Measurements from ENCODE around the gene IGF2BP3. TPM values are rescaled to one million over a fixed set of nuclear protein-coding genes. Genes with fewer than 3 reads are reported as not detected.

The IGF2BP3 gene
- polyA plus RNA-seq, 1 donor (not counting 4 experiments of a cell fraction or from before 2014, with no cell fraction given): 22.3 TPM

DNA sequence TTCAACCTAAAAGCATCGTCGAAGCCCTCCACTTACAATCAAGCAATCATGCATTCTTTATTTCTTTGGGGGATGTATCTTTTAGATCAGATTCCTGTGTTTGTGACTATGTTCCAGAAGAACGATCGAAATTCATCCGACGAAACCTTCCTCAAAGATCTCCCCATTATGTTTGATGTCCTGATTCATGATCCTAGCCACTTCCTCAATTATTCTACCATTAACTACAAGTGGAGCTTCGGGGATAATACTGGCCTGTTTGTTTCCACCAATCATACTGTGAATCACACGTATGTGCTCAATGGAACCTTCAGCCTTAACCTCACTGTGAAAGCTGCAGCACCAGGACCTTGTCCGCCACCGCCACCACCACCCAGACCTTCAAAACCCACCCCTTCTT lies 209.9 kb downstream of the IGF2BP3 start:
- dilution Hi-C loops (cut with MboI; ENCODE audit: extremely low pct_ligation_motif_present, low sequenced_read_pairs): no loop called here
- H3K36me3 ChIP-seq (ENCODE audit: control insufficient read depth in 2 of 2, extremely low read depth in 1 of 2, insufficient read depth in 2 of 2, low read length in 2 of 2): peaks cover 0 to 9% of the 10 kb centered on the region in 2 experiments
- H3K27ac ChIP-seq (ENCODE audit: control insufficient read depth, insufficient read depth, low read length): no peak overlapping the region
- H3K79me2 ChIP-seq (ENCODE audit: control insufficient read depth, insufficient read depth, low read length): no peaks in the 10 kb centered on the region
- H3K9me1 ChIP-seq (ENCODE audit: control insufficient read depth, extremely low read depth, insufficient read depth, low read length): no peaks in the 10 kb centered on the region
- no peak for TF ChIP-seq EZH2 (IDR thresholded peaks at IDR 0.05; ENCODE audit: low read length)
- TF ChIP-seq, protein P1, sequence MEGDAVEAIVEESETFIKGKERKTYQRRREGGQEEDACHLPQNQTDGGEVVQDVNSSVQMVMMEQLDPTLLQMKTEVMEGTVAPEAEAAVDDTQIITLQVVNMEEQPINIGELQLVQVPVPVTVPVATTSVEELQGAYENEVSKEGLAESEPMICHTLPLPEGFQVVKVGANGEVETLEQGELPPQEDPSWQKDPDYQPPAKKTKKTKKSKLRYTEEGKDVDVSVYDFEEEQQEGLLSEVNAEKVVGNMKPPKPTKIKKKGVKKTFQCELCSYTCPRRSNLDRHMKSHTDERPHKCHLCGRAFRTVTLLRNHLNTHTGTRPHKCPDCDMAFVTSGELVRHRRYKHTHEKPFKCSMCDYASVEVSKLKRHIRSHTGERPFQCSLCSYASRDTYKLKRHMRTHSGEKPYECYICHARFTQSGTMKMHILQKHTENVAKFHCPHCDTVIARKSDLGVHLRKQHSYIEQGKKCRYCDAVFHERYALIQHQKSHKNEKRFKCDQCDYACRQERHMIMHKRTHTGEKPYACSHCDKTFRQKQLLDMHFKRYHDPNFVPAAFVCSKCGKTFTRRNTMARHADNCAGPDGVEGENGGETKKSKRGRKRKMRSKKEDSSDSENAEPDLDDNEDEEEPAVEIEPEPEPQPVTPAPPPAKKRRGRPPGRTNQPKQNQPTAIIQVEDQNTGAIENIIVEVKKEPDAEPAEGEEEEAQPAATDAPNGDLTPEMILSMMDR (optimal IDR thresholded peaks at IDR 0.05 in 1 of 3, IDR thresholded peaks at IDR 0.05 in 1 of 3, conservative IDR thresholded peaks at IDR 0.05 in 1 of 3; ENCODE audit: extremely low read depth in 1 of 3, insufficient read depth in 2 of 3, low read length in 3 of 3): no peak
- FAIRE-seq (no peak), DNase-seq (ENCODE audit: low read depth, low spot score) (no peak)
- H3K9ac ChIP-seq (ENCODE audit: control insufficient read depth, extremely low read depth, insufficient read depth, low read length): no peak overlapping the region
- H3K4me3 ChIP-seq (ENCODE audit: control insufficient read depth in 2 of 3, extremely low read depth in 1 of 3, insufficient read depth in 2 of 3, low read depth in 1 of 3, low read length in 3 of 3): no peak overlapping the region
- H4K20me1 ChIP-seq (ENCODE audit: control insufficient read depth, extremely low read depth, insufficient read depth, low read length): no peaks in the 10 kb centered on the region
- H3K27me3 ChIP-seq (ENCODE audit: control insufficient read depth, extremely low read depth, insufficient read depth, low read length): no peaks in the 10 kb centered on the region
- no peaks in the 10 kb centered on the region for H3K4me1 ChIP-seq (ENCODE audit: control insufficient read depth, extremely low read depth, insufficient read depth, low read length)
- H2AFZ ChIP-seq (ENCODE audit: control insufficient read depth, low read length): no peak overlapping the region
- no peak overlapping the region for H3K4me2 ChIP-seq (ENCODE audit: control insufficient read depth, extremely low read depth, insufficient read depth, low read depth, low read length)
- no peaks in the 10 kb centered on the region for H3K9me3 ChIP-seq (ENCODE audit: control insufficient read depth, low read depth, low read length)

Small RNA genes within 50 kb of the gene (small RNA-seq; reads per million reads assigned to genes)
- gene AC079780.1 (ENCODE audit: insufficient read length in 3 of 3, low read depth in 3 of 3, low replicate concordance in 1 of 3): 0 reads per million in 3 experiments
- gene RF00019 (ENCODE audit: insufficient read length in 3 of 3, low read depth in 3 of 3, low replicate concordance in 1 of 3): 0 reads per million in 3 experiments
- gene RNU7-143P (ENCODE audit: insufficient read length in 3 of 3, low read depth in 3 of 3, low replicate concordance in 1 of 3): 0 reads per million in 3 experiments
- 0 to 43.5 (median 3.0) reads per million in 3 experiments for gene SNORD65C (ENCODE audit: insufficient read length in 3 of 3, low read depth in 3 of 3, low replicate concordance in 1 of 3)

Other genes with a start within 250 kb of the IGF2BP3 start
- 44.5 to 412 TPM (median 142 TPM) in 3 replicates for gene GPNMB, start 223.7 kb downstream of the IGF2BP3 start, polyA plus RNA-seq
- gene MALSU1, start 171.2 kb downstream of the IGF2BP3 start, polyA plus RNA-seq: 34.2 to 67.8 TPM (median 43.1 TPM) in 3 replicates
- gene TRA2A, start 61.5 kb upstream of the IGF2BP3 start, polyA plus RNA-seq: 62.4 to 92.6 TPM (median 71.6 TPM) in 3 replicates
- gene CCDC126, start 126.9 kb upstream of the IGF2BP3 start, polyA plus RNA-seq: 5.1 to 8.6 TPM (median 8.4 TPM) in 3 replicates
- 0.71 to 0.93 TPM (median 0.73 TPM) in 3 replicates for gene FAM221A, start 209.7 kb upstream of the IGF2BP3 start, polyA plus RNA-seq
- 0.01 to 0.03 TPM in 2 of 3 replicates, not detected in the other for gene STK31, start 239.7 kb upstream of the IGF2BP3 start, polyA plus RNA-seq

Data from keratinocyte (primary cell).